ENCODE results near the gene WDR73. TPM values are rescaled to one million over a fixed set of nuclear protein-coding genes. Genes with fewer than 3 reads are reported as not detected.

Gene WDR73
- total and polyA plus RNA-seq, 2 of the 4 experiments (the other 2 are of a cell fraction) = 21.5 to 25.5 TPM

- POLR2A ChIA-PET (ENCODE audit: unreplicated experiment) = no interaction called here
Measured at GRCh38 chr15:84666373-84666772, 12.3 kb upstream of the WDR73 start.

More at GRCh38 chr15:84666373-84666772, 12.3 kb upstream of the WDR73 start:
- Histone ChIP-seq H2BK20ac (ENCODE audit: low read depth, low read length) (no peak overlapping the region), H3K27me3 (ENCODE audit: control insufficient read depth, insufficient read depth, low read length) (no peaks in the 10 kb centered on the region), H3K4me2 (ENCODE audit: low read depth, low read length) (no peak overlapping the region), H4K20me1 (ENCODE audit: insufficient read depth, low read length) (peaks cover 5% of the 10 kb centered on the region; the same call in 1 of the 2 replicates), H2BK5ac (ENCODE audit: low read depth, low read length, poor library complexity, severe bottlenecking) (no peak overlapping the region), H3K18ac (ENCODE audit: low read depth, low read length) (no peak overlapping the region), H3K79me1 (ENCODE audit: low read depth in 1 of 2, low read length in 2 of 2) (peaks cover 23 to 40% of the 10 kb centered on the region in 2 experiments; a peak in 3 of 4 replicates), H3K27ac (ENCODE audit: insufficient read depth, low read length) (no peak overlapping the region), H3K4ac (ENCODE audit: low read depth, low read length) (no peak overlapping the region), H3K36me3 (ENCODE audit: control insufficient read depth, insufficient read depth, low read length) (peaks cover 13% of the 10 kb centered on the region), H2BK15ac (ENCODE audit: low read depth, low read length) (no peak overlapping the region), H4K91ac (ENCODE audit: insufficient read depth, low read depth, low read length) (no peak overlapping the region), H2AK5ac (ENCODE audit: low read depth, low read length) (no peak overlapping the region), H3K23ac (ENCODE audit: low read depth, low read length) (no peak overlapping the region), H3K56ac (ENCODE audit: extremely low read depth, insufficient read depth, low read length) (no peak overlapping the region), H3K4me3 (ENCODE audit: insufficient read depth, low read depth, low read length) (no peak overlapping the region), H2BK120ac (ENCODE audit: low read depth, low read length) (no peak overlapping the region), H3K14ac (replicated peaks; ENCODE audit: low read depth, low read length) (no peak overlapping the region), H4K5ac (ENCODE audit: low read depth, low read length) (no peak overlapping the region), H2AFZ (replicated peaks; ENCODE audit: low read length, poor library complexity) (no peak overlapping the region), H3K9me3 (ENCODE audit: control insufficient read depth, insufficient read depth, low read length) (no peaks in the 10 kb centered on the region), H4K8ac (ENCODE audit: low read depth in 2 of 2, low read length in 2 of 2) (no peak overlapping the region), H3K4me1 (ENCODE audit: control insufficient read depth, insufficient read depth, low read length) (peaks cover 5% of the 10 kb centered on the region), H2AK9ac (replicated peaks; ENCODE audit: low read depth, low read length, poor library complexity) (no peak overlapping the region), H3K9ac (ENCODE audit: low read depth, low read length) (no peak overlapping the region), H3K9me1 (ENCODE audit: insufficient read depth, low read length) (peaks cover 10% of the 10 kb centered on the region)
- TF ChIP-seq POLR2A (IDR thresholded peaks at IDR 0.05; ENCODE audit: low read depth, low read length) (no peak), NFE2L2 (IDR thresholded peaks at IDR 0.05; ENCODE audit: low read depth, low read length) (no peak), MXI1 (IDR thresholded peaks at IDR 0.05; ENCODE audit: borderline replicate concordance, low read depth, low read length) (no peak)
- BruUV-seq (replicated peaks) = no TSS peak
- no peak for ATAC-seq (ENCODE audit: low read depth)
- CTCF ChIA-PET = interaction anchor here (0.6 kb wide), 1 partner anchor 19 kb away, joined by 3 read pairs; no protein-coding TSS in a partner anchor
- intact Hi-C loops (cut with micrococcal nuclease) = no loop called here
- in situ Hi-C loops (cut with MboI; ENCODE audit: low sequenced_read_pairs) = no loop called here
- DNase-seq = no peak
- WGBS, 2 experiments (ENCODE audit: extremely low coverage in 2 of 2, insufficient read length in 1 of 2) = no CpG with 5 or more reads among the region's 2 CpGs
- dilution Hi-C loops (cut with HindIII; ENCODE audit: low sequenced_read_pairs, unreplicated experiment) = no loop called here
